ENCODE measurements around the gene DNAH12.

DNAH12 gene

DNA sequence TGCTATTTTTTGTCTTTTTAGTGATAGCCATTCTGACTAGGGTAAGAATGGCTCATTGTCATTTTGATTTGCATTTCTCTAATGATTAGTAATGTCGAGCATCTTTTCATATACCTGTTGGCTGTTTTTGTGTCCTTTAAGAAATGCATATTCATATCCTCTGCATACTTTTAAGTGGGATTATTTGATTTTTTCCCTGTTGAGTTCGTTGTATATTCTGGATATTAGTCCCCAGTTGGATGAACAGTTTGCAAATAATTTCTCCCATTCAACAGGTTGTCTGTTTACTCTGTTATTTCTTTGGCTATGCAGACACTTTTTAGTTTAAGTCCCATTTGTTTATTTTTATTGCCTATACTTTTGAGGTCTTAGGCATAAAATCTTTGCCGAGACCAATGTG, 282.2 kb downstream of the DNAH12 start:
- H3K4me3 ChIP-seq (ENCODE audit: low read depth, low read length), result no peak overlapping the region
- TF ChIP-seq, protein P1, sequence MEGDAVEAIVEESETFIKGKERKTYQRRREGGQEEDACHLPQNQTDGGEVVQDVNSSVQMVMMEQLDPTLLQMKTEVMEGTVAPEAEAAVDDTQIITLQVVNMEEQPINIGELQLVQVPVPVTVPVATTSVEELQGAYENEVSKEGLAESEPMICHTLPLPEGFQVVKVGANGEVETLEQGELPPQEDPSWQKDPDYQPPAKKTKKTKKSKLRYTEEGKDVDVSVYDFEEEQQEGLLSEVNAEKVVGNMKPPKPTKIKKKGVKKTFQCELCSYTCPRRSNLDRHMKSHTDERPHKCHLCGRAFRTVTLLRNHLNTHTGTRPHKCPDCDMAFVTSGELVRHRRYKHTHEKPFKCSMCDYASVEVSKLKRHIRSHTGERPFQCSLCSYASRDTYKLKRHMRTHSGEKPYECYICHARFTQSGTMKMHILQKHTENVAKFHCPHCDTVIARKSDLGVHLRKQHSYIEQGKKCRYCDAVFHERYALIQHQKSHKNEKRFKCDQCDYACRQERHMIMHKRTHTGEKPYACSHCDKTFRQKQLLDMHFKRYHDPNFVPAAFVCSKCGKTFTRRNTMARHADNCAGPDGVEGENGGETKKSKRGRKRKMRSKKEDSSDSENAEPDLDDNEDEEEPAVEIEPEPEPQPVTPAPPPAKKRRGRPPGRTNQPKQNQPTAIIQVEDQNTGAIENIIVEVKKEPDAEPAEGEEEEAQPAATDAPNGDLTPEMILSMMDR (IDR thresholded peaks at IDR 0.05; ENCODE audit: borderline replicate concordance, insufficient read depth, low read depth, low read length), result no peak

DNA sequence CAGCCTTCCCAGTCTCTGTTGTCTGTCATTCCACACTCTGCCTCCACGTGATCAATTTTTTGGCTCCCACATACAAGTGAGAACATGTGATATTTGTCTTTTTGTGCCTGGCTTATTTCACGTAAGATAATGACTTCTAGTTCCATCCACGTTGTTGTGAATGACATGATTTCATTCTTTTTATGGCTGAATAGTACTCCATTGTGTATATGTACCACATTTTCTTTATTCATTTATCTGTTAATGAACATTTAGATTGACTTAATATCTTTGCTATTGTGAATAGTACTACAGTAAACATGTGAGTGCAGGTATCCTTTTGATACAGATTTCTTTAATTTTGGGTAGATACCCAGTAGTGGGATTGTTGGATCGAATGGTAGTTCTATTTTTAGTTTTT, 283.0 kb downstream of the DNAH12 start:
- TF ChIP-seq, protein P1 (IDR thresholded peaks at IDR 0.05; ENCODE audit: borderline replicate concordance, insufficient read depth, low read depth, low read length), result no peak
- H3K4me3 ChIP-seq (ENCODE audit: low read depth, low read length), result no peak overlapping the region

DNA sequence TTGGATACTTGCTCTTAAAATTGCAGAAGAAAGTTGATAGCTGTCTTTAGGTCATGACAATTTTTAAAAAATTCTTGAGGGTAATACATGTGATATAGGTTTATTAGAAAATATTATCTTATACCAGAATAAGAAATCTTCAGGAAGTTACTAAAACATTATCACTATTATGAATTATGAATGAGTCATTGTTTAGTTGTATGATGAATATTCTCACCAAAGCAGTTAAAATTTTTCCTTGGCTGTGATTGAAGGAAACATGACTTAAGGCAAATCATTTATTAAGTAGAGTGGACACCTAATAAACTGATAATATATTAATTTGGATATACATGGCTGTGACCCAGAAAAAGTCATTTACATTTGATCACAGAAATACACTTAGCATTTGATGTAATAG, 286.5 kb downstream of the DNAH12 start:
- TF ChIP-seq, protein P1 (IDR thresholded peaks at IDR 0.05; ENCODE audit: borderline replicate concordance, insufficient read depth, low read depth, low read length), result no peak
- no peak overlapping the region for H3K4me3 ChIP-seq (ENCODE audit: low read depth, low read length)

DNA sequence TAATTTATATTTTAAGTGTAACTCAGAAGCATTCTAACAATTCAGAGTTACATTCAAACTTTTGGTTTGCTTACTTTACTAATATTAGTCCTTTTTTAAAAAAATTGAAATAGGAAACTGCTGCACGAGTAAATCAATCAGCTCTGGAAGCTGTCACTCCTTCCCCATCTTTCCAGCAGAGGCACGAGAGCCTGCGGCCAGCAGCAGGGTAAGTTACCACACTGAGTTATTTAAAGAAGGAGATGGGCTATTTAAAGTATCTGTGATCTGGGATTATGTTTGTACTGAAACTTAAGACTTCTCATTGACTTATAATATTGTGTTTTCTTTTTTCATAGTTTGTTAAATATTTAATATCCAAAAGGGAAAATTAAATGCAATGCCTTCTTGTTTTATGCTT, 287.3 kb downstream of the DNAH12 start:
- TF ChIP-seq, protein P1 (IDR thresholded peaks at IDR 0.05; ENCODE audit: borderline replicate concordance, insufficient read depth, low read depth, low read length), result no peak

DNA sequence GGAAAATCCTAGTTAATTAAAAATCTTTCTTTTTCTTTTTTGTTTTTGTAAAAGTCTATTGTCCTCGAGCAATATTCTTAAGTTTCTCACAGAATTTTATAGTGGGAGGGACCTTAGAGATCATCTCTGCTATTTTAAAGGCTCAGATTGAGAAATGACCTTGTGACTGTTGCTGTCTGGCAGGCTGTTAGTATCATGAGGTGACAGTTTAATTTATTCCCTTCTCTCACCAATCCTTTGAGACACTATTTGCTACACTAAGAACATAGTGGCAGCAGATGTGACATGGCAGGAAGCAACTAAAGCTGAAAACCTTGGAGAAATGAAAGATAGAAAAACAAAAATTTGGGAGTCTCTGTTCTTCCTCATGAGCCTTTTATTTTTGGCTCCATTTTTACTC, 291.7 kb downstream of the DNAH12 start:
- no peak overlapping the region for H3K4me3 ChIP-seq (ENCODE audit: low read depth, low read length)
- TF ChIP-seq, protein P1 (IDR thresholded peaks at IDR 0.05; ENCODE audit: borderline replicate concordance, insufficient read depth, low read depth, low read length), result no peak

More for the DNA sequence above, 287.3 kb downstream of the DNAH12 start:
- H3K4me3 ChIP-seq (ENCODE audit: low read depth, low read length), result no peak overlapping the region

DNA sequence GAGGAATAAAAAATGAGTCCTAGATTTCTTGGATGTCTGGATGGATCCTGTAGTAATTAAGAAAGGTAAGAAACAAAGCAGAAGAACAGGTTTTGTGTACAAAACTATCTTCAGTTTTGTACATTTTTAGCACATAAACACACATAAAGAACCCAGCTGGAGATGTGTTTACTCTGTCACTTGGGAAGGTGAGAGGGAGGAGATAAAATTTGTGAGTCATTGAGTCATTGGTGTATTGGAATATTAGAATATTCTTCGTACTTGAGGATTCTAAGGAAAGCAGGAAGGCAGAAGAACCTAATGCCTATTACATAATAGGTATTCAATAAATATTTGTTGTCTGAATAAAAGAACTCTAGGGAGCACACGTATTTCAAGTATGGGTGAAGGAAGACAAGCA, 299.2 kb downstream of the DNAH12 start:
- TF ChIP-seq, protein P1 (IDR thresholded peaks at IDR 0.05; ENCODE audit: borderline replicate concordance, insufficient read depth, low read depth, low read length), result no peak

More for the DNA sequence above, 299.2 kb downstream of the DNAH12 start:
- no peak overlapping the region for H3K4me3 ChIP-seq (ENCODE audit: low read depth, low read length)

Measured in GM12875 (cell line).